Measurements from ENCODE around the gene ZMYND19.

The ZMYND19 gene

DNA sequence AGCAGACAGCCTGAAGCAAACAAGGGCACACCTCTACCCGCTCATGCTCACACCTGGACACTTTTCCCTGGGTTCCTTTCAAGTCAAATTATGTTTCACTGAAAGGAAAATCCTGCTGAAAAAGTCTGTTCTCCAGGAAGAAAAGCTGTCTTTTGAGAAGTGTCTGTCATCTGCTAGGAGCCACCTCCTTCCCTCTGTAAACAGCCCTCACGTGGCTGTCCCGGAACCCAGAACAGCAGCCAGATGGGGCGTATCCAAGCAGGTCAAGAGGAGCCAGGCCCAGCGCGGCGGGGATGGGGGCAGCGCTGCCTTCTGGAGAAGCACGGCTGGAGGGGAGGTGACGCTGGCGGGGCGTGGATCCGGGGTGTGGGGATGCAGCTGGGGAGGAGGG is 40.1 kb downstream of the ZMYND19 start, which contains the start of gene PNPLA7 (continued):
- TF ChIP-seq ZNF202 (tag by site-specific recombination; IDR thresholded peaks at IDR 0.05; ENCODE audit: borderline replicate concordance), result no peak
- TF ChIP-seq, protein P1, sequence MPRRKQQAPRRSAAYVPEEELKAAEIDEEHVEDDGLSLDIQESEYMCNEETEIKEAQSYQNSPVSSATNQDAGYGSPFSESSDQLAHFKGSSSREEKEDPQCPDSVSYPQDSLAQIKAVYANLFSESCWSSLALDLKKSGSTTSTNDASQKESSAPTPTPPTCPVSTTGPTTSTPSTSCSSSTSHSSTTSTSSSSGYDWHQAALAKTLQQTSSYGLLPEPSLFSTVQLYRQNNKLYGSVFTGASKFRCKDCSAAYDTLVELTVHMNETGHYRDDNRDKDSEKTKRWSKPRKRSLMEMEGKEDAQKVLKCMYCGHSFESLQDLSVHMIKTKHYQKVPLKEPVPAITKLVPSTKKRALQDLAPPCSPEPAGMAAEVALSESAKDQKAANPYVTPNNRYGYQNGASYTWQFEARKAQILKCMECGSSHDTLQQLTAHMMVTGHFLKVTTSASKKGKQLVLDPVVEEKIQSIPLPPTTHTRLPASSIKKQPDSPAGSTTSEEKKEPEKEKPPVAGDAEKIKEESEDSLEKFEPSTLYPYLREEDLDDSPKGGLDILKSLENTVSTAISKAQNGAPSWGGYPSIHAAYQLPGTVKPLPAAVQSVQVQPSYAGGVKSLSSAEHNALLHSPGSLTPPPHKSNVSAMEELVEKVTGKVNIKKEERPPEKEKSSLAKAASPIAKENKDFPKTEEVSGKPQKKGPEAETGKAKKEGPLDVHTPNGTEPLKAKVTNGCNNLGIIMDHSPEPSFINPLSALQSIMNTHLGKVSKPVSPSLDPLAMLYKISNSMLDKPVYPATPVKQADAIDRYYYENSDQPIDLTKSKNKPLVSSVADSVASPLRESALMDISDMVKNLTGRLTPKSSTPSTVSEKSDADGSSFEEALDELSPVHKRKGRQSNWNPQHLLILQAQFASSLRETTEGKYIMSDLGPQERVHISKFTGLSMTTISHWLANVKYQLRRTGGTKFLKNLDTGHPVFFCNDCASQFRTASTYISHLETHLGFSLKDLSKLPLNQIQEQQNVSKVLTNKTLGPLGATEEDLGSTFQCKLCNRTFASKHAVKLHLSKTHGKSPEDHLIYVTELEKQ (tag by site-specific recombination; IDR thresholded peaks at IDR 0.05; ENCODE audit: borderline replicate concordance), result no peak
- no peak for TF ChIP-seq ZNF555 (tag by site-specific recombination; conservative IDR thresholded peaks at IDR 0.05)
- TF ChIP-seq ZNF777 (tag by site-specific recombination; IDR thresholded peaks at IDR 0.05; ENCODE audit: borderline replicate concordance), result no peak
- TF ChIP-seq ZNF701 (tag by site-specific recombination; IDR thresholded peaks at IDR 0.05), result no peak
- TF ChIP-seq ZNF664 (tag by site-specific recombination; IDR thresholded peaks at IDR 0.05), result no peak
- TF ChIP-seq SCRT1 (tag by site-specific recombination; IDR thresholded peaks at IDR 0.05; ENCODE audit: borderline replicate concordance), result no peak
- peak; percentile 79 for TF ChIP-seq ZSCAN30 (tag by site-specific recombination; IDR thresholded peaks at IDR 0.05)
- TF ChIP-seq ZBTB8A (tag by site-specific recombination; IDR thresholded peaks at IDR 0.05), result no peak
- no peak for TF ChIP-seq MYNN (tag by site-specific recombination; IDR thresholded peaks at IDR 0.05; ENCODE audit: borderline replicate concordance)
- TF ChIP-seq, protein P2, sequence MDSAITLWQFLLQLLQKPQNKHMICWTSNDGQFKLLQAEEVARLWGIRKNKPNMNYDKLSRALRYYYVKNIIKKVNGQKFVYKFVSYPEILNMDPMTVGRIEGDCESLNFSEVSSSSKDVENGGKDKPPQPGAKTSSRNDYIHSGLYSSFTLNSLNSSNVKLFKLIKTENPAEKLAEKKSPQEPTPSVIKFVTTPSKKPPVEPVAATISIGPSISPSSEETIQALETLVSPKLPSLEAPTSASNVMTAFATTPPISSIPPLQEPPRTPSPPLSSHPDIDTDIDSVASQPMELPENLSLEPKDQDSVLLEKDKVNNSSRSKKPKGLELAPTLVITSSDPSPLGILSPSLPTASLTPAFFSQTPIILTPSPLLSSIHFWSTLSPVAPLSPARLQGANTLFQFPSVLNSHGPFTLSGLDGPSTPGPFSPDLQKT (IDR thresholded peaks at IDR 0.05; ENCODE audit: borderline replicate concordance, low read depth, low read length), result no peak
- TF ChIP-seq, protein P3, sequence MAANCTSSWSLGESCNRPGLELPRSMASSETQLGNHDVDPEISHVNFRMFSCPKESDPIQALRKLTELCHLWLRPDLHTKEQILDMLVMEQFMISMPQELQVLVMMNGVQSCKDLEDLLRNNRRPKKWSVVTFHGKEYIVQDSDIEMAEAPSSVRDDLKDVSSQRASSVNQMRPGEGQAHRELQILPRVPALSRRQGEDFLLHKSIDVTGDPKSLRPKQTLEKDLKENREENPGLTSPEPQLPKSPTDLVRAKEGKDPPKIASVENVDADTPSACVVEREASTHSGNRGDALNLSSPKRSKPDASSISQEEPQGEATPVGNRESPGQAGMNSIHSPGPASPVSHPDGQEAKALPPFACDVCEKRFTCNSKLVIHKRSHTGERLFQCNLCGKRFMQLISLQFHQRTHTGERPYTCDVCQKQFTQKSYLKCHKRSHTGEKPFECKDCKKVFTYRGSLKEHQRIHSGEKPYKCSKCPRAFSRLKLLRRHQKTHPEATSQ (tag by site-specific recombination; IDR thresholded peaks at IDR 0.05), result no peak
- TF ChIP-seq ZNF654 (tag by site-specific recombination; IDR thresholded peaks at IDR 0.05; ENCODE audit: low read depth), result no peak
- no peak for TF ChIP-seq ZNF670 (tag by site-specific recombination; IDR thresholded peaks at IDR 0.05; ENCODE audit: low read depth)
- TF ChIP-seq ZNF239 (tag by site-specific recombination; IDR thresholded peaks at IDR 0.05), result no peak
- TF ChIP-seq KLF16 (tag by site-specific recombination; IDR thresholded peaks at IDR 0.05), result peak; percentile 27; the same call in 1 of the 2 replicates
- TF ChIP-seq ZNF558 (tag by site-specific recombination; IDR thresholded peaks at IDR 0.05), result no peak
- no peak for TF ChIP-seq ZNF248 (tag by site-specific recombination; IDR thresholded peaks at IDR 0.05)
- no peak for TF ChIP-seq ZNF354C (tag by site-specific recombination; IDR thresholded peaks at IDR 0.05; ENCODE audit: borderline replicate concordance, low read depth)
- no peak for TF ChIP-seq ZSCAN23 (tag by site-specific recombination; IDR thresholded peaks at IDR 0.05)
- 0 out of 2 replicates have a peak, but pooled peaks have one; percentile 12 for TF ChIP-seq ZNF335 (tag by site-specific recombination; conservative IDR thresholded peaks at IDR 0.05)
- TF ChIP-seq ZNF169 (tag by site-specific recombination; IDR thresholded peaks at IDR 0.05), result no peak
- TF ChIP-seq ZNF324 (tag by site-specific recombination; IDR thresholded peaks at IDR 0.05), result no peak
- no peak for TF ChIP-seq ZNF776 (tag by site-specific recombination; IDR thresholded peaks at IDR 0.05; ENCODE audit: borderline replicate concordance)
- TF ChIP-seq KLF9 (tag by site-specific recombination; IDR thresholded peaks at IDR 0.05; ENCODE audit: low read depth), result peak; percentile 66; the same call in 1 of the 2 replicates
- TF ChIP-seq ZNF677 (tag by site-specific recombination; IDR thresholded peaks at IDR 0.05), result no peak
- TF ChIP-seq, protein P4, sequence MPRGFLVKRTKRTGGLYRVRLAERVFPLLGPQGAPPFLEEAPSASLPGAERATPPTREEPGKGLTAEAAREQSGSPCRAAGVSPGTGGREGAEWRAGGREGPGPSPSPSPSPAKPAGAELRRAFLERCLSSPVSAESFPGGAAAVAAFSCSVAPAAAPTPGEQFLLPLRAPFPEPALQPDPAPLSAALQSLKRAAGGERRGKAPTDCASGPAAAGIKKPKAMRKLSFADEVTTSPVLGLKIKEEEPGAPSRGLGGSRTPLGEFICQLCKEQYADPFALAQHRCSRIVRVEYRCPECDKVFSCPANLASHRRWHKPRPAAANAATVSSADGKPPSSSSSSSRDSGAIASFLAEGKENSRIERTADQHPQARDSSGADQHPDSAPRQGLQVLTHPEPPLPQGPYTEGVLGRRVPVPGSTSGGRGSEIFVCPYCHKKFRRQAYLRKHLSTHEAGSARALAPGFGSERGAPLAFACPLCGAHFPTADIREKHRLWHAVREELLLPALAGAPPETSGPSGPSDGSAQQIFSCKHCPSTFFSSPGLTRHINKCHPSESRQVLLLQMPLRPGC (tag by site-specific recombination; IDR thresholded peaks at IDR 0.05), result no peak
- TF ChIP-seq ZNF561 (tag by site-specific recombination; IDR thresholded peaks at IDR 0.05; ENCODE audit: borderline replicate concordance), result no peak

All from HEK293 (cell line).